NCI-H1436 (cell line): ENCODE results near the gene MPLKIP.
"Not testable (repeated sequence)": the region's sequence is repeated elsewhere in the genome, so short reads cannot be mapped to it uniquely, and the experiment has no call there.

Experiments
- DNase-seq: peaks from one replicate; lab custom pipeline; 2025; lab: John Stamatoyannopoulos, UW

MPLKIP gene

GRCh38 chr7:40134428-40135316 lies at the start of gene MPLKIP, which contains the start of gene SUGCT:
Gene MPLKIP (minus strand): TSS chr7:40134622. CDS start chr7:40134567, 55 bp downstream.
Gene SUGCT (plus strand): TSS chr7:40135005.
- peak; percentile 73 for DNase-seq

- DNase-seq: no peak
These were observed 48.0 kb upstream of the MPLKIP start for GRCh38 chr7:40182452-40182851.

- no peak for DNase-seq
These were observed 42.6 kb upstream of the MPLKIP start for GRCh38 chr7:40177071-40177470.

GRCh38 chr7:40175725-40176510 lies 41.5 kb upstream of the MPLKIP start:
- DNase-seq: no peak

DNA sequence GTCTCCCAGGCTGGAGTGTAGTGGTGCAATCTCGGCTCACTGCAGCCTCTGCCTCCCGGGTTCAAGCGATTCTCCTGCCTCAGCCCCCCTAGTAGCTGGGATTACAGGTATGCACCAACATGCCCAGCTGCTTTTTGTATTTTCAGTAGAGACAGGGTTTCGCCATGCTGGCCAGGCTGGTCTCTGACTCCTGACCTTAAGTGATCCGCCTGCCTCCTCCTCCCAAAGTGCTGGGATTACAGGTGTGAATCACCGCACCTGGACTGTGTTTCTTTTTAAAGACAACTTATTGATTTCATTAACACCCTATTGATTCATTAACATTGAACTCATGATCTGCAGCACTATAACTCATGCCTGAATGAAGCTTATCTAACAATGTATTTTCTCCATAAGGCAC lies 40.8 kb upstream of the MPLKIP start:
- not testable (repeated sequence) for DNase-seq

- DNase-seq: not testable (repeated sequence)
These were observed 38.7 kb upstream of the MPLKIP start for GRCh38 chr7:40173121-40173520.

DNA sequence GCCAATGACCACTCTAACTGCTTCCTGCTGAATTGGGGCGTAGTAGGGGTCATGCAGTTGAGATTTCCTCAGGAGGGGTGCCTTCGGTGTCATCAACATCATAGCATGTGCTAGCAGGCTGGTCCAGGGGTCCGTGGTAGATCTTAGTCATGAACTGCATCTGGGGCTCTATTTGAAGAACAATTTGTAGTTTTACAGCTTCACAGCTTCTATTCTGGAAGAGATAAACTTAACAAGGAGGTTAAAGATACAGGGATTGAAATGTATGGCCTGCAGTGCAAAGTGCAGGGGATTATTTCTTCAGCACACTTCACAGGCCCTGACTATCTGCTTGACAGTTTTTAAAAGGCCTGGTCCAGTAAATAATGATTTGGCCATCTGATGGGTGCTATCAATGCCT lies 33.8 kb upstream of the MPLKIP start:
- not testable (repeated sequence) for DNase-seq

DNA sequence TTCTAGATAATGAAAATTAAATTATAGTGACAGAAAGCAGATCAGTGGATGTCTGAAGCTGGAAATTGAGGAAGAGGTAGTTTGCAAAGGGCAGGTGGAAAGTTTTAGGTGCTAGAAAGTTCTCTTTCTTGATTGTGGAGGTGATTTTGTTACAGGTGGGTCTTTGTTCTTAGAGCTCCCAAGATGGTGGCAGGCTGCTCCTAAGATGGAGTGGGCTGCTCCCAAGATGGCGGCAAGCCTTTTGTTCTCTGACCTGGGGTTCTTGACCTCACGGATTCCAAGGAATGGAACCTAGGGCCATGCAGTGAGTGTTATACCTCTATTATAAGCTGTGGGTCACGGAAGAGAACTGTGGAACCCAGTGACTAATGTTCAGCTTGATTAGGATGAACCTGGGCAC lies 32.9 kb upstream of the MPLKIP start:
- no peak for DNase-seq

- DNase-seq: no peak
These were observed 30.8 kb upstream of the MPLKIP start for GRCh38 chr7:40165216-40165615.

GRCh38 chr7:40162516-40162915 lies 28.1 kb upstream of the MPLKIP start:
- DNase-seq: no peak

DNA sequence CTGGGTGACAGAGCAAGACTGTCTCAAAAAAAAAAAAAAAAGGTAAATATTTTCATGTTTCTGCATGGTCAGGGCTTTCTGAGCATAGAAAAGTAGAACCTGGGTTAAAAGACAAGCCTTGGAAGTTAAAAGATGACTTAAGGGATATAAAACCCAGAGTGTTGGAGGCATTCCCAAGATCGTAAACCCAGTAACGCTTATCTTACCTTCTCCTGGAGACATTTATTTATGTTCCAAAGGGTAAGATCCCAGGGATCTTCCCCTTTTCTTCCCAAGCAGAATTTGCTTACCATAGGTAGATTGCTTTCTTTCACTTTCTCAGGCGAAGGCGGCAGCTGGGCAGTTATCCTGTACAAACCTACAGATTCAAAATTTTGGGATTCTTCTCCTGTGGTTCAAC lies 22.6 kb upstream of the MPLKIP start:
- no peak for DNase-seq

- DNase-seq: no peak
These were observed 17.1 kb upstream of the MPLKIP start for GRCh38 chr7:40151504-40151903.

DNA sequence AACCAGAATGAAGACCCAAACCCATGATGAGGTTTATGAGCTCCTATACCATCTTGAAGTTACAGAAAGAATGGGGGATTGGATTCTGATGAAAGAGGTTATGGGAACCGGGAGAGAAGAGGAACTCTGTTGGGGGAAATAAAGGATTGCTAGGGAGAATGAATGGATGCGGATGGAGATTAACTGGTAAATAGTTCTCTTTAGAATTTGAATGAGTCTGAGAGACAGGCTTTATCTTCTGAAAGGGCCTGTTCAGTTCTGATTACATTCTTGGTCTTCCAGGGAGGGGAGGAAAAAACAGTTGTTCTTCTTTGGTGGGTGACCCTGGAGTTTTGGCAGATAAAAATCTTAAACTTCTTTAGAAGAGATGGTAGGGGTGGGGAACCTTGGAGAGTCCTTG lies 14.2 kb upstream of the MPLKIP start:
- DNase-seq: no peak

DNA sequence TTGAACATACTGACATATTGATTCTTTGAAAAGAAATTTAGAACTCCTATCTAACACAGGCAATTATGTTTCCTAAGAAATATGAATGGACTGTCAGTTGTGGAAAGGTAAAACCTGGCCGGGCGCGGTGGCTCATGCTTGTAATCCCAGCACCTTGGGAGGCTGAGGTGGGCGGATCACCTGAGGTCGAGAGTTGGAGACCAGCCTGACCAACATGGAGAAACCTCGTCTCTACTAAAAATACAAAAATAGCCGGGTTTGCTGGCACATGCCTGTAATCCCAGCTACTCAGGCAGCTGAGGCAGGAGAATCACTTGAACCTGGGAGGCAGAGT lies 13.8 kb upstream of the MPLKIP start:
- DNase-seq: not testable (repeated sequence)

DNA sequence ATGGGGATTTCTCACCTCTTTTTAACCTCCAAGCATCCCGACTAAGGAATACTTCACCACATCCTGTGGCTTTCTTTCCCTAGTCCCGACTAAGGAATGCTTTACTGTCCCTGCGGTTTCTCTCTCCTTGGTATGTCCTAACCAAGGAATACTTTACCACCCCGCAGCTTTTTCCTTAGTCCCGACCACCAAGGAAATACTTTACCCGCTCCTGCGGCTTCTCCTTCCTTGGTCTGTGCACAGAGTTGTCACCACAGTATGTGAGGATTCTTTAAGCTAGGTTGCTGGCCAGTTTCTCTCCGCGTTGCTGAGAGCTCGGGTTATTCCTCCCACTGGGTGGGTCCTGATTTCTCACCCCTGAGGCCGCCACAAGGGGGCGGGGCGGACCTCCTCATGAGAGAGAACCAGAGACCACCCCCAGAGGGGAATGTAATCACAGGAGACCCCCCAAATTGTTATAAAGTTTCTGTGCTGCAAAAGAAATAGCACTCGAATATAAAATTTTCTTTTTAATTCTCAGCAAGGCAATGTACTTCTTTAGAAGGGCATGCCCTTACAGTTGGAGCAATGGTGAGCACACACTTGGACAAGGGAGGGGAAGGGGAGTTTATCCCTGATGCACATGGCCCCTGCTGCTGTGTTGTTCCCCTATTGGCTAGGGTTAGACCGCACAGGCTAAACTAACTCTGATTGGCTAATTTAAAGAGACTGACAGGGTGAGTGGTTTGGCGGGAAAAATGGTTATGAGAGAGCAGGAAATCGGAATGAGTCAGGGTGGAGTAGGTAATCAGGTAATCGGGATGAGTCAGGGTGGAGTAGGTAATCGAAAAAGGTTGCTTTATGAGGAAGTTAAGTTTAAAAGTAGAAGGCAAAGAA lies 13.2 kb upstream of the MPLKIP start:
- DNase-seq: no peak

DNA sequence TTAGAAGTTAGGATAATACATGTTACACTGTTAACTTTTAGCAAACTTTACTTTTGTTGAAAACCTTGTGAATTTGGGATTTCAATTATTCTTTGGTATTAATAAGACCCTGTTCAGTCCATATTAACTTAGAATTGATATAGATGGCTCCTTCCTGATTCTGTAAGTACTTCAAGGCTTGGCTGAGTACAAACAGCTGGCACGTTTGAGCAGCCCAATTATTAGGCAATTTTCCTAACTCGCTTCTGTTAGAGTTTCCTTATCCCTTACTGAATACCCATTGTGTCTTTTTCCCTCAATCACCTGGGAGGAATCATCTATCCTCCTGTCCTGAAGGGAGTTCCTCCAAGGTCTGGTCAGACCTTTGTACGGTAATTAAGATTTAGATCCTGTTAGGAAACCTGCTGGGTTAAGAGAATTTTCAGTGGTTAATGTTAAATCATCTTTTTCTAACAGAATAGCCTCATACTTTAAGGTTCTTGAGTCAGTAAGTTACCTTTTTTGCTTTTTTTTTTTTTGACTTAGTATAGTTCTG lies 11.2 kb upstream of the MPLKIP start:
- DNase-seq: not testable (repeated sequence)

DNA sequence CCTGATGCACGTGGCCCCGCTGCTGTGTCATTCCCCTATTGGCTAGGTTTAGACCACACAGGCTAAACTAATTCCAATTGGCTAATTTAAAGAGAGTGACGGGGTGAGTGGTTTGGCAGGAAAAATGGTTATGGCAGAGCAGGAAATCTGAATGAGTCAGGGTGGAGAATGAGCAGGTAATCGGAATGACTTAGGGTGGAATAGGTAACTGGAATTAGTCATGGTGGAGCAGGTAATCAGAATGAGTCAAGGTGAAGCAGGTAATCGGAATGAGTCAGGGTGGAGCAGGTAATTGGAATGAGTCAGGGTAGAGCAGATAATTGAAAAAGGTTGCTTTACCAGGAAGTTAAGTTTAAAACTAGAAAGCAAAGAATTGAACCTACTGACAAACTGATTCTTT lies 7.5 kb upstream of the MPLKIP start:
- DNase-seq: not testable (repeated sequence)

DNA sequence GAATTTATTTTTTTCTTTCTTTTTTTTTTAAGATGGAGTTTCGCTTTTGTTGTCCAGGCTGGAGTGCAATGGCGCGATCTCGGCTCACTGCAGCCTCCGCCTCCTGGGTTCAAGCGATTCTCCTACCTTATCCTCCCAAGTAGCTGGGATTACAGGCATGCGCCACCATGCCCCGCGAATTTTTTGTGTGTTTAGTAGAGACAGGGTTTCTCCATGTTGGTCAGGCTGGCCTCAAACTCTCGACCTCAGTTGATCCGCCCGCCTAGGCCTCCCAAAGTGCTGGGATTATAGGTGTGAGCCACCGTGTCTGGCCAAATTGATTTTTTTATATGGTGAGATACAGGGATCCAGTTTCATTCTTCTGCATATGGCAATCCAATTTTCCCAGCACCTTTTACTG lies 5.5 kb upstream of the MPLKIP start:
- DNase-seq: not testable (repeated sequence)

DNA sequence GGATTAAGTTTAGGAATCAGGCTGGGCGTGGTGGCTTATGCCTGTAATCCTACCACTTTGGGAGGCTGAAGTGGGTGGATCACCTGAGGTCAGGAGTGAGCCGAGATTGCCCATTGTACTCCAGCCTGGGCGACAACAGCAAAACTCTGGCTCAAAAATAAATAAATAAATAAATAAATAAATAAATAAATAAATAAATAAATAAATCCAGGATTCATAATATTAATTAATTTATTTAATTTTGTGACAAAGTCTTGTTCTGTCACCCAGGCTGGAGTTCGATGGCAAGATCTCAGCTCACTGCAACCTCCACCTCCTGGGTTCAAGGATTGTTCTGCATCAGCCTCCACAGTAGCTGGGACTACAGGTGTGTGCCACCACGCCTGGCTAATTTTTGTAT lies 4.6 kb upstream of the MPLKIP start:
- no peak for DNase-seq

DNA sequence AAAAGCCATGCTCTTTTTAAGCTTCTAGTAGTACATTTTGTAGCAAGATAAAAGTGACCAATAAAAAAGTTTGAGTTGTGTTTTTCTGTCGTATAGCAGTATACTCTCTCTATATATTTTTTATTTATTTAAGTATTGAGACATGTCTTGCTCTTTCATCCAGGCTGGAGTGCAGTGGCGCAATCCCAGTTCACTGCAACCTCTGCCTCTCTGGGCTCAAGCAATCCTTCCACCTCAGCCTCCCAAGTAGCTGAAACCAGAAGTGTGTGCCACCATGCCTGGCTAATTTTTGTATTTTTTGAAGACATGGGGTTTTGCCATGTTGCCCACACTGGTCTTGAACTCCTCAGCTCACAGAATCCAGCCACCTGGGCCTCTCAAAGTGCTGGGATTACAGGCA lies 3.1 kb upstream of the MPLKIP start:
- no peak for DNase-seq

- DNase-seq: no peak
These were observed 842 bp upstream of the MPLKIP start for GRCh38 chr7:40135317-40135610.
